Measurements from ENCODE around the gene BZW1. TPM values are rescaled to one million over a fixed set of nuclear protein-coding genes. Genes with fewer than 3 reads are reported as not detected.

Gene BZW1
- total RNA-seq, 1 experiment from 2014 or later: 254 TPM

GRCh38 chr2:200851398-200852248 lies 39.9 kb downstream of the BZW1 start:
- intact Hi-C loops (cut with micrococcal nuclease; ENCODE audit: unreplicated experiment): no loop called here
- no peak overlapping the region for H3K4me3 Mint-ChIP-seq (ENCODE audit: low read depth, unreplicated experiment)
- no peaks in the 10 kb centered on the region for H3K4me1 Mint-ChIP-seq (ENCODE audit: low read depth, unreplicated experiment)
- H3K27me3 Mint-ChIP-seq (ENCODE audit: unreplicated experiment): no peaks in the 10 kb centered on the region
- H3K36me3 Mint-ChIP-seq (ENCODE audit: insufficient read depth, unreplicated experiment): peaks cover 65% of the 10 kb centered on the region
- no peaks in the 10 kb centered on the region for H3K9me3 Mint-ChIP-seq (ENCODE audit: low read depth, unreplicated experiment)
- CTCF ChIA-PET: interaction anchor here (0.6 kb wide), 1 partner anchor 267 kb away, joined by 5 read pairs; no protein-coding TSS in a partner anchor
- no peak for TF ChIP-seq CTCF (IDR thresholded peaks at IDR 0.05; ENCODE audit: unreplicated experiment)
- no TSS peak for BruUV-seq (replicated peaks)
- DNase-seq: no peak
- H3K27ac Mint-ChIP-seq (ENCODE audit: unreplicated experiment): no peak overlapping the region

- Mint-ChIP-seq H3K9me3 (ENCODE audit: low read depth, unreplicated experiment) (no peaks in the 10 kb centered on the region), H3K27me3 (ENCODE audit: unreplicated experiment) (no peaks in the 10 kb centered on the region), H3K4me3 (ENCODE audit: low read depth, unreplicated experiment) (no peak overlapping the region), H3K36me3 (ENCODE audit: insufficient read depth, unreplicated experiment) (peaks cover 74% of the 10 kb centered on the region), H3K27ac (ENCODE audit: unreplicated experiment) (no peak overlapping the region), H3K4me1 (ENCODE audit: low read depth, unreplicated experiment) (no peaks in the 10 kb centered on the region)
- DNase-seq: no peak
- intact Hi-C loops (cut with micrococcal nuclease; ENCODE audit: unreplicated experiment): no loop called here
- CTCF ChIA-PET: no interaction called here
- no TSS peak for BruUV-seq (replicated peaks)
- no peak for TF ChIP-seq CTCF (IDR thresholded peaks at IDR 0.05; ENCODE audit: unreplicated experiment)
Measured at GRCh38 chr2:200852605-200853004, 40.9 kb downstream of the BZW1 start.

- Mint-ChIP-seq H3K27ac (ENCODE audit: unreplicated experiment) (no peak overlapping the region), H3K4me3 (ENCODE audit: low read depth, unreplicated experiment) (no peak overlapping the region), H3K36me3 (ENCODE audit: insufficient read depth, unreplicated experiment) (peaks cover 91% of the 10 kb centered on the region), H3K4me1 (ENCODE audit: low read depth, unreplicated experiment) (peaks cover 20% of the 10 kb centered on the region), H3K9me3 (ENCODE audit: low read depth, unreplicated experiment) (no peaks in the 10 kb centered on the region), H3K27me3 (ENCODE audit: unreplicated experiment) (no peaks in the 10 kb centered on the region)
- no peak for DNase-seq
- no TSS peak for BruUV-seq (replicated peaks)
- intact Hi-C loops (cut with micrococcal nuclease; ENCODE audit: unreplicated experiment): no loop called here
- CTCF ChIA-PET: no interaction called here
- TF ChIP-seq CTCF (IDR thresholded peaks at IDR 0.05; ENCODE audit: unreplicated experiment): no peak
Measured at GRCh38 chr2:200856806-200857205, 45.1 kb downstream of the BZW1 start.

GRCh38 chr2:200860092-200860795 lies 48.5 kb downstream of the BZW1 start:
- TF ChIP-seq CTCF (IDR thresholded peaks at IDR 0.05; ENCODE audit: unreplicated experiment): no peak
- CTCF ChIA-PET: no interaction called here
- no TSS peak for BruUV-seq (replicated peaks)
- no peaks in the 10 kb centered on the region for H3K9me3 Mint-ChIP-seq (ENCODE audit: low read depth, unreplicated experiment)
- DNase-seq: no peak
- peaks cover 36% of the 10 kb centered on the region for H3K4me1 Mint-ChIP-seq (ENCODE audit: low read depth, unreplicated experiment)
- intact Hi-C loops (cut with micrococcal nuclease; ENCODE audit: unreplicated experiment): loop anchor here (5.0 kb wide), 1 partner anchor 48 kb away; the partner anchor contains the start of gene BZW1
- peak overlapping the region; percentile 39 for H3K4me3 Mint-ChIP-seq (ENCODE audit: low read depth, unreplicated experiment)
- H3K36me3 Mint-ChIP-seq (ENCODE audit: insufficient read depth, unreplicated experiment): peaks cover 92% of the 10 kb centered on the region
- H3K27me3 Mint-ChIP-seq (ENCODE audit: unreplicated experiment): no peaks in the 10 kb centered on the region
- H3K27ac Mint-ChIP-seq (ENCODE audit: unreplicated experiment): peak overlapping the region; percentile 16

All from Calu3 (cell line).